LNCaP clone FGC (cell line): ENCODE measurements around the gene TTLL6.
"Not testable (repeated sequence)": the region's sequence is repeated elsewhere in the genome, so short reads cannot be mapped to it uniquely, and the experiment has no call there.

Source experiments
- DNase-seq: peaks from one replicate; pipeline ENCODE4 v3.0.0-alpha.2; 2011; ENCODE audit warnings: low read depth
- H3K4me3 ChIP-seq: 2 replicates; pipeline ENCODE4 v1.5.1; 2011; ENCODE audit warnings: mild to moderate bottlenecking, low read depth, low read length, control low read depth
- CTCF ChIP-seq: IDR thresholded peaks from 2 replicates; pipeline ENCODE4 v1.5.1; 2012; ENCODE audit warnings: mild to moderate bottlenecking; ENCODE audit not compliant: control insufficient read depth, insufficient read depth; ENCODE audit errors: extremely low read depth

Gene TTLL6

GRCh38 chr17:48843187-48843900, 26.3 kb upstream of the TTLL6 start:
- H3K4me3 ChIP-seq, result no peak overlapping the region
- TF ChIP-seq CTCF, result no peak
- DNase-seq, result no peak

GRCh38 chr17:48842746-48843145, 25.7 kb upstream of the TTLL6 start:
- no peak overlapping the region for H3K4me3 ChIP-seq

DNA sequence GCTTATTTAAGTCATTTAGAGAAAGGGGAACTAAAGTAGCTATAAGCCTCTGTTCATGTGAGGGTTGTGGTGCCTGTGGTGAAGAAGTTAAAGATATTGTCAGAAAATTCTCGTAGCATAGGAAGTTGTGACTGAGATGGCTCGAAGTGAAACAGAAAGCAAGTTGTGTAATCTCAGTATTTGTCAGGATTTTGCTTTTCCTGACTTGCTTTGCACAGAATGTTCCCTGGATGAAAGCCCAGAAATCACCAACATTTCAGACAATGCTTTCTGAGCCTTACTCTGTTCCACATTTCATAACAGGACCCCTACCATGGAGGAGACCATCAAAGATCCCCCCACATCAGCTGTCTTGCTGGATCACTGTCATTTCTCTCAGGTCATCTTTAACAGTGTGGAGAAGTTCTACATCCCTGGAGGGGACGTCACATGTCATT, 24.4 kb upstream of the TTLL6 start:
- H3K4me3 ChIP-seq, result no peak overlapping the region
- no peak for DNase-seq
- TF ChIP-seq CTCF, result no peak

More at GRCh38 chr17:48842746-48843145, 25.7 kb upstream of the TTLL6 start:
- no peak for TF ChIP-seq CTCF
- no peak for DNase-seq

DNA sequence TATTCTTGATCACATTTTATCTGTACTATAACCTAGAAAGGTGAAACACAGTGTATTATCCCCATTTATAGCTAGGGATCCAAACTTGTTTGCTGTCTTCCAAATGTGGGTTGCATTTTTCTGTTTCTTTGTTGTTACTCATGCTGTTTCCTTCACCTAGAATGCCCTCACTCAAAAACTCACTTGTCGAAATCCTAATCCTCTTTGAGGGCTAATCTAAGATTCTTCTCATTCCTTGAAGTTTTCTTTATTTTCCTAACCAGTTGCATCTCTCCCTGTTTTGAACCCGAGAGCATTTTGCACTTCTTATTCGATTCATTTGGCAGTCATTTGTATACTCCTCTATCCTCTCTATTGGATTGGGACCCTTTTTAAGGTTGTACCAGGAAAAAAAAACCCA, 23.4 kb upstream of the TTLL6 start:
- no peak overlapping the region for H3K4me3 ChIP-seq
- no peak for DNase-seq
- TF ChIP-seq CTCF, result no peak

GRCh38 chr17:48837458-48837857, 20.4 kb upstream of the TTLL6 start:
- H3K4me3 ChIP-seq, DNase-seq: not testable (repeated sequence)

- no peak overlapping the region for H3K4me3 ChIP-seq
- peak; percentile 39 for DNase-seq
- TF ChIP-seq CTCF, result no peak
These were observed 18.9 kb upstream of the TTLL6 start for GRCh38 chr17:48835971-48836370.

DNA sequence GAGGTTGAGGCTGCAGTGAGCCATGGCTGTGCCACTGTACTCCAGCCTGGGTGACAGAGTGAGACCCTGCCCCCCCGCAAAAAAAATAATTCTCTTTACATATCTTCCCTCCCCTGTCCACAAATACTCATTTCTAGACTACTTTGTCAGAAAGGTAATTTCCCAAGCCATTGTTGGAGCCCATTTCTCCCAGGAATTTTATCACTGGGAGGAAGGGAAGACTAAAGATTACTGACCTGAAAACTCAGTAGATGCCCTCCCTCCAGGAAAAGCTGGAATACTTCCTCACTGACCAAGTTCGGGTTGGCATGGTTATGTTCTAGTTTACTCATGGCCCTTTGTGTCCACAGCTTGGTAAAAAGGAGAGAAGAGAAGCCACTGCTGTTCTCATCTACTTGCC, 17.9 kb upstream of the TTLL6 start:
- TF ChIP-seq CTCF, result no peak
- H3K4me3 ChIP-seq, result no peak overlapping the region
- DNase-seq, result no peak

DNA sequence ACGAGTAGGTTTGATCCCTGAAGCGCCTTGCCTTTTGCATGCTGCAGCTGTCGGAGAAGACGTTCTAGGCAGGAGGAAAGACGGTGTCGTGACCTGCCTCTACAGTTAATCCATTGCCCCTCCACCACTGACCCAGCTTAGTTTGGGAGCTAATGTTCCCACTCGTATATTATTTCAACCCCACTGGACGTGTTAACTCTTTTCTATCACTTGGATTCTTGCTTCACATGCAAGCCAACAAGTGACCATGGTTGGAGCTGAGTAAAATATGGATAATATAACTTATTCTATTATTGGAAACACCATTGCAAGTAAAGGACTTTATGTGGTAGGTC, 14.5 kb upstream of the TTLL6 start:
- no peak for DNase-seq
- TF ChIP-seq CTCF, result no peak
- peak overlapping the region; percentile 82 for H3K4me3 ChIP-seq
